ENCODE results near the gene FAF1.

The FAF1 gene

DNA sequence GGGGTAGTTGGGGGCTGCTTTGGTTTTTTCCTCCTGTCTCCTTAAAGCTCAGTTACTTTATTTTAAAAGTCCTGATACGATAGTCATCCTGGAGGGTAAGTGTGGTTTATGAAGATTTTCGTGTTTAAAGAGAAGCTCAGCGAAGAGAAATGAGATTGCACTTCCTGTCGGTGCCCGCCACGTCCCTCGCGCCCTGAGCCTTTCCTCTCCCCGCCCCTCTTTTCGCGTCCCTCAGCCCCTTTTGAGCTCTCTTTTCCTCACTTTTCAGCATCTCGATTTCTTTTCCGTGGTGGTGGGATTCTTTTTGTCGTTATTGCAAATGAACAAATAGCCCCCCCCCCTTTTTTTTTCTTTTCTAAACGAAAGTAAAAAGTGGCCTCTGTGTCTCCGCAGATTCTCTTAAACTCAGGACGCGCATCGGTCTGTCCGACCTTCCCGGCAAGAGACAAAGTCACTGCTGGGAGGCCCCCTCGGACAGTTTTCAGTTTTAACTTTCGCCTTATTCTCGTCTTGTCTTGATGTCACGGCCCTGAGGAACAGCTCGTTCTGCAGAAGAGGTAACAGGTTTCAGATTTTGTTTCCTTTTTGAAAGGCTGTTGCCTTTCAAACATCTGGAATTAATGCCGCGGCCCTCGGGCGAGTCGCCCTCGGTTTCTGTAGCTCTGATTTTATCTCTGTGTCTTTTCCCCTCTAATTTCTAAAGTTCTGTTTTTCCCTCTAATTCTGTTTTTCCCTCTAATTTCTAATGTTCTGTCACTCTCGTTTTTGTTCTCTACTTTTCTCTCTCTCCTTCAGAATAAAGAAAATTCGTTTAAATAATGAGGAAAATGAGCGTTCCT is 535.8 kb downstream of the FAF1 start:
- no peak for DNase-seq

DNA sequence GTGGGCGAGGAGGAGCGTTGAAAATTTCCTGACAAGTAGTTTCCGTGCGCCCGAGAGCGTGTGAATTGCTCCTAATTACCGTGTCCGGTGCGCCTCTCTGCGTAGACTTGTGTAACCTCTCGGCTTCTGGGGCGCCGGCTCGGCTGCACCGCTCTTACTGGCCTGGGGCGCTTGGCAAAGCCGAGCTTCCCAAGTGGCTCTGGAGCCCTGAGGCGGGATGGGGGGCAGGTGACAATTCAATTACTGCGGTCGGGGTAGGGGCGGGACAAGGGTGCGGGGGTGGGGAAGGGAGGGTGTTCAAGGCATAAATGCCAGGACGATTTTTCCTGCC is 536.4 kb downstream of the FAF1 start:
- peak; percentile 63 to 85 for DNase-seq

DNA sequence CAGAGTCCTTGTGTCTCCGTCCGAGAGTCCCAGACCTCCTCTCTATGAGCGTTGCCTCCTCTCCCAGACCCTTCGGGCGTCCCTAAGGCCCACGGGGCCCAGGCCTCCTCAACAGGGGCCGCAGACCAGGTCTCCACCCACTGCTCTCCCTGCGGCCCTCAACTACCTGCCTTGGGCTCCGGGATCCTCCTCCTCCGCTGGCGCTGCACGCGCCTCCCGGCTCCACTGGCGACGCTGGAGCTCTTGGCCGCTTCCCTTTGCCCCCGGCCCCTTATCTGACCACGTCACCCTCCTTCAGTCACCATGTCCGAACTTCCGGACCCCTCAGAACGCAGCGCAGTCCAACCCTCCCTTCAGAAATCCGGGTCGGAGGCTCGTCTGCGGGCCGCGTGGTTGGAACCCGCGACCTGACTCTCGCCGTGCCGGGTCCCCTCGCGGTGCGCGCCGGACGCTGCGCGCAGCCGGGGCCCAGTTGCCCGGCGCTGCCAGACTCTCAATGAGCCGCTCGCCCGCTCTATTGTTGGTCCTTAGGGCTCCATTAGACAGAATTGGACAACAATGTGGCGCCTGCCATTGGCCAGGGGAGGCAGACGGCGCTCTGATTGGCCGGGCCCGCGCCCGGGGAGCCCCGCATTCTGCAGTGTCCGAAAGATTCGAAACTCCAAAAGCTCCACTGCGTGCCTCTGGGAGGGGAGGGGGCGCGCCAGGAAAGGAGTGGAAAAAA is 537.0 kb downstream of the FAF1 start, which contains the start of gene DMRTA2:
TSS of gene DMRTA2 (minus strand) at position 498 of the 724 bp plus-strand sequence. CDS start 1,907 bp downstream, outside the sequence.
- DNase-seq, result peak; percentile 83 to 92

DNA sequence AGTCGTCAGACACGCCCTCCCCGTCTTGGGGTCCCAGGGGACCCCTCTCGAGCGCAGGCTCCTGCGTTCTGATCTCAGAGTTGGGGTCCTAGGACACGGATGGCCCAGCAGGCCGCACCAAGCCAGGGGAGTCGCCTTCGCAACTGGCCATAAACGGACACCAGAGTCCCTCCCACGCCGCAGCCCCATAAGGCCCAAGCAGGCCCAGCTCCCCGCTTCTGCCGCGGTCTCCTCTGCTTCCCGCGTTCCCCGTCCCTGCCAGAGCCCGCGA is 537.5 kb downstream of the FAF1 start:
- DNase-seq, result no peak

DNA sequence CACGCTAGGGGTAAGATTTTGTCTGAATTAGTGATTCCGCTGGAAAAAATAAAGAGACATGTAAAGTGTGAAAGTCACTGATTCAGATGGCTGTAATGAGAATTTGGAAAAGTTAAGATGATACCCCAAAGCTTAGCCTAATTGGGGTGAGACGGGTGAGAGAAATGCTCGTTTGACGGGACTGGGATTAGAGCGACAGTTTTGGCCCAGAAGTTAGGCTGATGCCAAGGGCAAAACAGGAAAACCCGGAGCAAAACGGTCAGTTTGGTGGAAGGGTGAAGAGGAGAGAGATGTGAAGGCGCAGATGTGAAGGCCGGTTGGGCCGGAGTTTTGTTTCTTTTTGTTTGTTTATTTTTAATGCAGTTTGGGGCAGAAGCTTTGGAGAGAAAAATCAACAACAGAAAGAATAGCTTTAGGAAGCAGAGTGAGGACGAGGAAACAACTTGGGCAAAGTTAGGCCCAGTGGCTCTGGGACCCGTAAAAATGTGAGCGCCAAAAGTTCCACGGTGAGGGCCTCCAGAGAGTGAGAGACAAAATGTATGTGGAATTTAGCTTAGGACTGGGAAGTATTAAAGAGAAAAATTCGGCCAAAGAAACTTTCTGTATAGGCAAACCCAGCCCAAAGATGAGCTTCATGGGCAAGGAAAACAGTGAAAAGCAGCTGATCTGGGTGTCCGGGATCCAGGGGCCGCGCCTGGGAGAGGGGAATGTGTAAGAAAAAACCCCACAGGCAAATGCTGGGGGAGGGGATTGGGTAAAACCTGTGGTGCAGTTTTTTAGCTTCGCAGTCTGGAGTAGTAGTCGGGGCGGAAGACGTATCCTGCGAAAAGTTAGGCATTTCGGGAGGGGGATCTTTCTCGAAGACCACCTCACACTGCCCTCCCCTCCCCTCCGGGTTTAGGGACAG is 538.0 kb downstream of the FAF1 start:
- no peak for DNase-seq

DNA sequence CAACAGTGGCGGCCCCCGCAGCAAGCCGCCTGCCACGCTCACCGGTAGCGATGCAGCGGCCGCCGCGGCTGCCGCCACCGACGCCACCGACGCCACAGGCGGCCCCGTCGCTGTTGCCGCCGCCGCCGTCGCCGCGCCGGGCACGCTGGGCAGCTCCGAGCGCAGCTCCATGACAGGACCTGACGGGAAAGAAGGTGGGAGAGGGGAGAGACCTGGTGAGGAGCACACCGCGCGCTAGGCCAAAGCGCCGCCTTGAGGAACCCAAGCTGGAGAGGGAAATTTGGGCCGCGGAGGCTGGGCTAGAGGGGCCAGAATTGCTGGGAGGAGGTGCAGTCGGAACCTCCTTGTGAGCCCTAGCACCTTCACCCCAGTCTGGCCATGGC is 538.7 kb downstream of the FAF1 start:
- no peak for DNase-seq

DNA sequence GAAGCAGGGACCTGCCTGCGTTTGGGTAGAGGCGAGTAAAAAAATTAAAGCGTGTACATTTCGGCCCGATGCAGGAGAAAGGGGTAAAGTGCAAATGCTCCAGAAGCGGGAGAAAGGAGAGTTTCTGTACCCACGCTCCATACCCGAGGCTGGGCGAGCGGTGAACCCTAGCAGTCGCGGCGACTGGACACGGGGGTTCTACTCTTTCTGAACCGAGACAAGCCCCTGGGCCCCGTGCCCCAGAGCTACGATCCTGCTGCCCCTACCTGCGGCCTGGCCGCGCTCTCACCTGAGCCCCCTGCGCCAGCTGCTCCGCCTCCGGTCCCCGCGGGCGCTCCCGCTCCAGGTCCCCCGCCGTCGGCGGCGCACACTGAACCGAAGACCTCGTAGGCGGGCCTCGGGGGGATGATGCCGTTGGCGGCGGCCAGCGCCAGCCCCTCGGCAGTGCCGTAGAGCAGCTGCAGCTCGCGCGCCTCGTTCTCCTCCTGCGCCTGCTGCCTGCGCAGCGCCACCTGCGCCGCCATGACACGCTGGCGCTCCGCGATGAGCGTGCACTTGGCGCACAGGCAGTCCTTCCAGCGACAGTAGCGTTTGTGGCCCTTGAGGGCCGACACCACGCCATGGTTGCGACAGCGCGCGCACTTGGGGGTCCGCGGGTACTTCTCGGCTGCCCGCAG is 539.2 kb downstream of the FAF1 start:
- no peak for DNase-seq

DNA sequence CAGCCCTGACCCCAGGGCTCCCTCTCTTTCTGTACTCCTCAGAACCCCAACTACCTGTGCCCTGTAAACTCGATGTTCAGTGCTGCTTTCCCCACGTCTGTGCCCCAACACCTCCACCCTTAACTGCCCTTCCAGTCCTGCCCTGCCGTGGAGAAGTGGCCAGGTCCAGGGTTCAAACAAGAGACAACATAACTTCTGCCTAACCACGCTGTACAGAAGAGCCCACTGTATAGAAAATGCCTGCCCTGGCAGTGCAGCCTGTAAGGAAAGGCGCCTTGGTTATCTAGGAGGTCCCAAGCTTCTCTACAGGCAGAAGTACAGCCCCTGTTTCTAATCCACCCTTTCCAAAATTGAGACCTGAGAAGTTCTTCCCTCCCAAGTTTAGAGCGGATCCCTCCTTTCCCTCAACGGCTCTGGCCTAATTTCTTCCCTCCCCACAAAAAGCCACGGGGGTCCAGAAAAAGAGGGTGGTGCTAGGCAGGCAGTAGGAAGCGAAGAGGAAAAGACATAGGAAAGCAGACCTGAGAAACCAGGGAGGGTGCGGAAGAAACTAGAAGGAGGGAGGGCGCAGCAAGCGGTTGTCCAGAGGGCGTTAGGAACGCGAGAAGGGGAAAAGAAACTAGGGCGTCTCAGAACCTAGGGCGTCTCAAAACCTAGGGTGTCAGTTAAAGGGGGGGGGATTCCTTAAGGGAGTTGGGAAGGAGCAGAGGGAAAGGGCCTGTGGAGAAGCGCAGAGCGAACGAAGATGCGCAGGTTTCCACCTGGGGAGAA is 540.0 kb downstream of the FAF1 start:
- DNase-seq, result no peak

DNA sequence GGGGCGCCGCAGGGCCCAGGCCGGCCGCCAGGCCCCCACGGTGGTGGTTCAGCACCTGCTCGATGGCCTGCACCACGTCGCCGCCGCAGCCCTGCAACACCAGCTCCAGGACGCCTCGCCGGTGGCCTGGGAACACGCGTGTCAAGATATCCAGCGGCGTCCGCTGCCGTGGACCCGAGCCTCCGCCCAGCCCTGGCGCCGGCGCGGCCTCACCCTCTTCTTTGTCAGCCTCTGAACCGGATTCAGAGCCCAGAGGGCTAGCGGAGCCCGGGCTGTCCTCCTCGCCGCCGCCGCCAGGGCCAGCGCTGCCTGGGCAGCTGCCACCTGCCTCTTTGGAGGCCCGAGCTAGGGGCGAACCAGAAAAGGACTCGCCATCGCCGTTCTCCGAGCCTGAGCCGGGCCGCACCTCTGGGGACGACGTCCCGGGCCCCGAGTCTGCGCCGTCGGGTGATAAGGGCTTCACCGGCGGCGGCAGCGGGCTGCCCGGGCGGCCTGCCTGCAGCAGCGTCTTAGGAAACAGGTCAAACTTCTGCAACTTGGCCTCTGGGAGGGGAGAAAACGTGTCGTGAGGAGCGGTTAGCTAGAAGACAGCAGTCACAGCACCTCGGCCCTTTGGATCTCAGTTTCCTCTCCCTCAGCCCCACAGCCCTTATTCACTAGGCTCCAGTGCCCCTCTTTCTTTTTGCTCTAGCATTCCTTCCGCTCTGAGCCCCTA is 540.7 kb downstream of the FAF1 start:
- no peak for DNase-seq

DNA sequence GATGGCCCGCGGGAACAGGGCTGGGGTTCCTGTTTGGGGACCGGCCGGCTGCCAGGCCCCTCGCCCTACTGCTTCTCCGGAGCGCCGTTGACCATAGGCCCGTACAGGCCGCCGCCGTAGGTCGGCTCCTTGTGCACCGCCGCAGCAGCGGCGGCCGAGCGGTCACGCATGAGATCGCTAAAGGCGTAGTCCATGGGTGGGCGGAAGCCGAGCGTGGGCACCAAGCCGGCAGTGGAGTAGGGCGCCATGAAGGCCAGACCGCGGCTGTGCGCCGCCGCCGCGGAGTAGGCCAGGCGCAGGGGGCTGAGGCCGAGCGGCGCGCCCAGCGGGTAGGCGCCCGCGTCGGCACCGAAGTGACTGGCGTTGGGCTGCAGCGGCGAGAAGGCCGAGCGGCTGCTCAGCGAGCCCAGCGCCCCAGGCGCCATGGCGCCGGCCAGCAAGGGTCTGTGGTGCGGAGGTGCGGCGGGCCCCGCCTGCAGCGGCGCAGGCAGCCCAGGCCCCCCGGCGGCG is 541.4 kb downstream of the FAF1 start:
- DNase-seq, result no peak

DNA sequence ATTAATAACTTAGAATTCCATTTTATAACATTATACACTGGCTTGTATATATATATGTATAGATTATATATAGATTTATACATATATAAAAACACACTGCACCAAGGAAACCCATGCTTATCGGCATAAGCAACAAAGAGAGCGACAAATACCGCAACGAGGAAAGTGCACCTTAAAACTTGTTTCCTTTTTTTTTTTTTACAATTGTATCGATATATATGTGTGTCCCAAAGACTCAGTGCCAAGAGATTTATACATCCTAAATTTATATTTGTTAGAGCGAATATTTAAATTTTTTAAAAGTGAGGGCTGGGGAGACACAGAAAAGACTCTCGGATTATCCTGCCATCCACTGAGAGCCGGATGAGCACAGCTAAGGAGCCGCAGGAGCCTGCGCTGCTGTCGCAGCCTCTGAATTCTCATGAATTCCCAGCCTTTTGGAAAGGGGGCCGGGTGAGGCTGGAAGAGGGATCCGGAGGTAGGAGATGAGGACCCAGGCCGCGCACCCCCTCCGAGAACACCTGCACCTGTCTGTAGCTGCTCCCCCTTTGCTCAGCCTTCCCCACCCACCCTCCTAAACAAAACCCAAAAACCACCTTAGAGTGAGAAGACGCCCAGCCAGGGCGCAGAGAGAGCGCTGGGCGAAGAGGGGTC is 542.0 kb downstream of the FAF1 start:
- DNase-seq, result no peak

DNA sequence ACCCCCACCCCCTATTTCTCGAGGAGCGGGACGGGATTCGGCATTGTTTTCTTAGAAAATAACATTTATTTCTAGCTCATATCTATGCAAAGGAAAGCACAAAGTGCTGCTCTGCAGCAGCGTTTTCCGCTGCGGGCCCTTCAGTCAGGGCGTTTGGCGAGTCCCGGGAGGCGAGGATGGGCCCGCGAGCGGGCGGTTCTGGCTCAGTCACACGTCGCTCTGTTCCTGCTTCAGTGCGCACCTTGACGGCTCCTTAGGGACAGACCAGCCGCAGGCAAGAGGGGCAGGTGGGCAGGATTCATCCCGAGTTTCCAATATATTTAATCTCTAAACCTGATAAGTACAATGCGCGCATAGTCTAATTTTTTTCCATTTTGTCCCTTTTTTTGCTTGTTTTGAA is 542.6 kb downstream of the FAF1 start:
- DNase-seq, result no peak

DNA sequence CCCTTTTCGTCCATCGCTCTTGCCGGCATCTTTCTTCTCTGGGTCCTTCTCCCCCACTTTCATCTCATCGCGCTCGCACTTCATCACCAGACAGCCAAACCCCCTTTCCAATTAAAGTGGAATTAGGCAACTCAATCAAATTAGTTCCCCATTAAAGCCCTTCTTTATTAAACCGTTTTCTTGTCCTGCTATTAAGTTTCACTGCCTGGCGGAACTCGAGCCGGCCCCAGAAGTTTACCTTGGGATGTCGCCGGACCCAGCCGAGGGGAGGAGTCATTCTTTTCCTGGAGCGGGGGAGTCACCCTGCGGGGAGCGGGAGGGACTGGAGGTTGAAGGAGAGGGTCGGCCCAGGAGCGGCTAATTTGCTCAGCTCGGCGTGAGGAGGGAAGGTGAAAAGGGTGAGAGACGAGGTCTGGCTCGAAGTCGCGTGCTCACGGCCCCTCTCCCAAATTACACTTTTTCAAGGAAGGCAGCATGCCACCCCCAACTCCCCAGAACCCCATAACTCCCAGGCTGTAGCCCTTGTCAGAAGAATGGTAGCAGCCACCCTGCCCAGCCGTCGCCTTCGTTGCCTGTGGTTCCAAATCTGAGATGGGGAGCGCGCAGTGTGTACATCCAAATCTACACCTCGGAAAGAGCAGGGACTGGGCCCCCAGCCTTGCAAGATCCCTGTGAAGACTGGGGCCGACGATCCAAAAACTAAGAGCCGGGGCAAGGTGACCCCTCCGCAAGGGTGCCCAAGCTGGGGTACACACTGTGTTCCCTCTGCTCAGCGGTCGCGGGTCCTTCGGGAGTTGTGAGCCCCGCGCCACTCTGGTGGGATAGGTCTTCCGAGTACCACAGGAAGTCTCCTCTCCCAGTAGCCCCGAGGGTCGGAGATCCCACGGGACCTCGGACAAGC is 543.3 kb downstream of the FAF1 start:
- DNase-seq, result no peak

DNA sequence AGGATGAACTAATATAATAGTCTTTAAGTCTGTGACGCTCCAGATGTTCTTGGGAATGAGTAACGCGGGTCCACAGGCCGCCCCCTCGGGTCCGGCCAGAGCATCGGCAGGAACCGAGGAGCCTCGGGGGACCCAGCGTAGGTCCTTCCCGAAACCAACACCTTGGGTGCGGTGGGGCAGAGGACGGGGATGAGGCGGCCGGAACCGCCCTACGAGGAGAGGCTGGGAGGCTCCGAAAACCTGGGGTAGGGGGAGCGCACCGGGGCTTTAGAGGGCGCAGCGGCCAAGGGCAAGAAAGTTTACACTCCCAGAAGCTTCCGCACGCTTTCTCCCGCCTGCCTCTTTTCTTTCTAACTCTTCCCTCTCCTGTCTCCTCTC is 543.9 kb downstream of the FAF1 start:
- DNase-seq, result no peak

DNA sequence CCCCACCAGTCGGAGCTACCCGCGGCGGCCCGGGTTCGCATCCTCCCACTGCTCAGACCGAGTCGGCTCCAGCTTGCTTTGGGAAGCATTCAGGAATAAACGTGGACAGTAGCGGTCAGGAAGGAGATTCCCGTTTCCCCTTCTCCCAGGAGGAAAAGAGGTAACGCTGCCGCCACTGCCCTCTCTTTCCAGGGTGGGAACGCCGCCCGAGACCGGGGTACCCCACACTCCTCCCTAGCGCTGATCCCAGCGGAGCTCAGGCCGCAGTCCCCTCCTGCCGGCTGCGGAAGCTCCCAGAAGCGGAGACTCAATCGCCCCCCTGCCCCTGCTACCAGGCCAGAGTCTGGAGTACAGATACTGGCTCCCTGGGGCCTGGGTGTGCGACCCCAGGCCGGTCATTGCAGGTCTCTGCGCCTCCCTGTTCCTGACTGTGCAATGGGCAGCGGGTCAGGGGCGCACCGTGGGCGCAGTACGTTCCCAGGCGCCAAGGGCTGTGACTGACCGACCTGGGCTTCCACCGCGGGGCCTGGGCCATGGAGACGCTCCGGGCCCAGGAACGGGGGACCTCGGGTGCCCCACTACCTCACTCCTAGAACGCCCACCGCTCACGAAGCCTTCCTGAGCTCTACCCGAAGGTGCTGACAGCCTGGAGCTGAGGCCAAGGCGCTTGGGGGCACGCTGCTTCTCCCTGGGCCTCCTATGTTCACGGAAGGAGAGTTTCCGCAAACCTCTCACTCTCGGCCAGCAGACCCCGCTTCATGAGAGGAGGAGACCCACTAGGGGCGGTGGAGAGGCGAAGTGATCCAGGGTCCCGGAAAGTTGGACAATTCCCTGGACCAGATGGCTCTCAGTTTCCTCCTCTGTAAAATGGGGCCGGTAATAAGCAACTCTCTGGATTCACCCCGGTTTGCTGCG is 544.6 kb downstream of the FAF1 start:
- DNase-seq, result no peak

DNA sequence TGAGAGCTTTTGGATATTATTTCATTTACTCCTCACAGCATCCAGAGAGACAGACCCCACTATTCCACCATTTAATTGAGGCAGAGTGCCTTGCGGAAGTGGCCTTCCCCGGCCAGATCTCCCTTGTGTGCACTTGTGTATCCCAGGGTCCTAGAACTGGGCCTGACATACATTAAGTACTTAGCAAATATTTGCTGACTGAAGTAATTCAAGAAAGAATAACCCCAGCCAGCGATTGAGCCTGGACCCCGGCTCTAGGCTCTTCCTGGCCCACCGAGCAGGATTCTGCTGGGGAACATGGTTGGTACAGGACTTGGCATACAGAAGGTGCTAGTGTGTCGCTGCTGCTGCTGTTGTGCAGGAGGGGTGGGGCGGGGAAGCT is 545.2 kb downstream of the FAF1 start:
- DNase-seq, result no peak

DNA sequence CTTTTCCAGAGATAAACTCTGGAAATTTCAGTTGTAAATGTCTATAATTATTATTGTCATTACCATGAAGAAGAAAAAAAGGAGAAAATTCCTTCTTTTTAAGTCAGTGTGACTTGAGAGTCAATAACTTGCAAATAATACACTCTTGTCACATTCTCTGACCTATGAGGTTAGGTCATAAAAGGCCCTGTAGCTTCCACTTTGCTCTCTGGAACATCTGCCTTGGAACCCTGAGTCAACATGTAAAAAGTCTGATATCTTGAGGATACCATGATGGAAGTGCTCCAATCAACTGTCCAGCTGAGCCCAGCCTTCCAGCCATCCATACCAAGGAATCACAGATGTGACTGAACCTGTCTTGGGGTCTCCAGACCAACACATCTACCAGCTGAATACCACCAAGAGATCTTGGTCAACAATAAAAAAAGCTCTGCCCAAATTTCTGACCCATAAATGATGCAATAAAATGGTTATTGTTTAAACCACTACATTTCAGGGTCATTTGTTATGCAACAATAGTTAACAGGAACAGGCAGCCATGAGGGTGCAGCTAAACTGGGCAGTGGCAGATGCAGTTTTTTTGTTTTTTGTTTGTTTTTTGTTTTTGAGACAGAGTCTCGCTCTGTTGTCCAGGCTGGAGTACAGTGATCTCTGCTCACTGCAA is 547.1 kb downstream of the FAF1 start:
- no peak for DNase-seq

DNA sequence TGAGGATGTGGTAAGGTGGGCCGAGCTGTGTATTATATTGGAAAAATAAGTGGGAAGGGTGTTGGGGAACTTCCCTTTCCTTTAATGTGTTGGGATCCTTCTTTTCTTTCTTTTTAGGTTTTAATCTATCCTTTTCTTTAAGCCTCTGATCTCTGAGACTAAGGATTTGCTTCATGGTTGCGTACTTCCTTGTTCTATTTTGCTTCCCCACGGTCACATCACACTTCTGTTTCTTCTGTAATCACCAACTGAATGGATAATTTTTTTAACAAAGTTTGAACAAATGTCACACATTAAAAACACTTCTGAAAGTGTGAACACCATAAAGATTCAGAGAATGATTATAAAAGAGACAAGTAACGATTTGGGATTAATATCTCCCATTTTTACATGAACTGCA is 554.3 kb downstream of the FAF1 start:
- DNase-seq, result no peak
